ENCODE results near the gene SORT1.
"Not testable (repeated sequence)": the region's sequence is repeated elsewhere in the genome, so short reads cannot be mapped to it uniquely, and the experiment has no call there.

The SORT1 gene

GRCh38 chr1:109379422-109379821 is 18.3 kb downstream of the SORT1 start:
- DNase-seq, result peak; percentile 39 to 77

GRCh38 chr1:109377698-109378097 is 20.0 kb downstream of the SORT1 start:
- DNase-seq, result no peak

- not testable (repeated sequence) for DNase-seq
These were observed 24.0 kb downstream of the SORT1 start for GRCh38 chr1:109373696-109374095.

GRCh38 chr1:109373126-109373525 is 24.6 kb downstream of the SORT1 start:
- peak in 1 of 2 experiments; percentile 7 for DNase-seq

GRCh38 chr1:109372281-109372680 is 25.4 kb downstream of the SORT1 start:
- DNase-seq, result no peak

- no peak for DNase-seq
These were observed 26.4 kb downstream of the SORT1 start for GRCh38 chr1:109371341-109371739.

GRCh38 chr1:109370712-109371340 is 26.9 kb downstream of the SORT1 start:
- no peak for DNase-seq

- no peak for DNase-seq
These were observed 28.5 kb downstream of the SORT1 start for GRCh38 chr1:109369167-109369746.

GRCh38 chr1:109368464-109368863 is 29.3 kb downstream of the SORT1 start:
- DNase-seq, result no peak

GRCh38 chr1:109367626-109368025 is 30.1 kb downstream of the SORT1 start:
- no peak for DNase-seq

- peak in 1 of 2 experiments; percentile 13 for DNase-seq
These were observed 32.0 kb downstream of the SORT1 start for GRCh38 chr1:109365642-109366204.

- DNase-seq, result no peak
These were observed 36.1 kb downstream of the SORT1 start for GRCh38 chr1:109361649-109362048.

GRCh38 chr1:109361069-109361468 is 36.6 kb downstream of the SORT1 start:
- no peak for DNase-seq

GRCh38 chr1:109357616-109358015 is 40.1 kb downstream of the SORT1 start:
- peak in 1 of 2 experiments; percentile 74 for DNase-seq

GRCh38 chr1:109356915-109357314 is 40.8 kb downstream of the SORT1 start:
- no peak for DNase-seq

GRCh38 chr1:109356505-109356904 is 41.2 kb downstream of the SORT1 start:
- DNase-seq, result no peak

- DNase-seq, result no peak
These were observed 42.8 kb downstream of the SORT1 start for GRCh38 chr1:109354929-109355328.

- no peak for DNase-seq
These were observed 46.3 kb downstream of the SORT1 start for GRCh38 chr1:109351457-109351856.

GRCh38 chr1:109350655-109351054 is 47.1 kb downstream of the SORT1 start:
- peak; percentile 73 to 93 for DNase-seq

GRCh38 chr1:109350182-109350581 is 47.5 kb downstream of the SORT1 start:
- no peak for DNase-seq

- DNase-seq, result no peak
These were observed 50.2 kb downstream of the SORT1 start for GRCh38 chr1:109347511-109347910.

- peak in 1 of 2 experiments; percentile 49 for DNase-seq
These were observed 55.5 kb downstream of the SORT1 start for GRCh38 chr1:109341944-109342930.

- no peak for DNase-seq
These were observed 59.1 kb downstream of the SORT1 start for GRCh38 chr1:109338608-109339007.

All from NCI-H446 (cell line).